GM12865 (cell line): ENCODE results near the gene RPS6KA2.

Source experiments
- DNase-seq: peaks from one replicate; pipeline ENCODE4 v3.0.0; 2010; ENCODE audit warnings: low read depth
- H3K4me3 ChIP-seq: 2 replicates; pipeline ENCODE4 v1.5.1; 2011; ENCODE audit warnings: mild to moderate bottlenecking, low read depth, low read length, control low read depth
- CTCF ChIP-seq: IDR thresholded peaks from 2 replicates; pipeline ENCODE4 v1.5.1; 2011; ENCODE audit warnings: low read length, control low read depth, low read depth, inconsistent platforms; ENCODE audit not compliant: insufficient read depth; ENCODE audit errors: missing control alignments

RPS6KA2 gene

GRCh38 chr6:166618251-166618650 lies 8.8 kb downstream of the RPS6KA2 start:
- TF ChIP-seq CTCF: no peak
- no peak for DNase-seq
- no peak overlapping the region for H3K4me3 ChIP-seq

GRCh38 chr6:166617359-166617758 lies 9.7 kb downstream of the RPS6KA2 start:
- H3K4me3 ChIP-seq: no peak overlapping the region
- TF ChIP-seq CTCF: no peak
- no peak for DNase-seq

DNA sequence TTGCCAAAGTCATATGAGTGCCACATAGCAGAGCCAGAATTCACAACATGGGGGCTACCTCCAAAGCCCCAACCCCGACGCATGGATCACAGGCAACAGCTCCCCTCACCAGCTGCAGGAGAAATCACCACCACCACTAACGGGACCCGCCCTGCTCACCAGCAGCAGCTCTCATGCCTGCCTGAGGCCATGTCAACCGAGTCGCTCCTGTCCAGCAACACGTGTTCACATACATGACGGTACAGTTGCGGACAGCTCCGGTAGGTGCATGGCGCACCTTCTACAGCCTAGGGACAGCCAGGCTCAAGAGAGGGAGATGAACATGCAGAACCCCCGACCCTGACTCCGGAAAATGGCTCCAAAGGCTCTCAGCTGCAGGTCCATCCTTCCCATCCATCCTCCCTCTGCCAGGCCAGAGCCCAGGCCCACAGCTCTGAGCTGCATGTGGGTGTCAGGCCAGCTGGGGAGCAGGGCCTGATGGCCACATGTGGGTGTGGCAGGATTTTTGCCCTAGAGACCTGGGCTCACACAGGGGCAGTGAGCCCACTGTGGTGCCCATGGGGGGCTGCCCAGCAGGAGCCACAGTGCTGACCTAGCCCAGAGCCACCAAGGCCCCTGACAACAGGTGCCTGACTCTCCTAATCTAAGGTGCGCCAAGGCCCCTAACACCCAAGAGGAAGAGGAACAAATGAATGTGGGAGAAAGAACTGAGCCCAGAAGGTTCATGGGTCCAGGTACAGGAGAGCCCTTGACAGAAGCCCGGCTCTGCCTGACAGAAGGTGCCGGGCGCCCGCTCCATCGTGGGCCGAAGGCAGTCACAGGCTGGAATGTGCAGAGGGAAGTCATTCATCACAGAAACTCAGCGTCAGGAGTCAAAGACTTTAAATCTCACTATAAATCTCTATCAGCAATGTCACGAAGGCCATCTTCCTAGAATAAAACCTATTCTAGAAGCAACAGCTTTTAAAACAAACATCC lies 10.5 kb downstream of the RPS6KA2 start:
- no peak for TF ChIP-seq CTCF
- no peak for DNase-seq

DNA sequence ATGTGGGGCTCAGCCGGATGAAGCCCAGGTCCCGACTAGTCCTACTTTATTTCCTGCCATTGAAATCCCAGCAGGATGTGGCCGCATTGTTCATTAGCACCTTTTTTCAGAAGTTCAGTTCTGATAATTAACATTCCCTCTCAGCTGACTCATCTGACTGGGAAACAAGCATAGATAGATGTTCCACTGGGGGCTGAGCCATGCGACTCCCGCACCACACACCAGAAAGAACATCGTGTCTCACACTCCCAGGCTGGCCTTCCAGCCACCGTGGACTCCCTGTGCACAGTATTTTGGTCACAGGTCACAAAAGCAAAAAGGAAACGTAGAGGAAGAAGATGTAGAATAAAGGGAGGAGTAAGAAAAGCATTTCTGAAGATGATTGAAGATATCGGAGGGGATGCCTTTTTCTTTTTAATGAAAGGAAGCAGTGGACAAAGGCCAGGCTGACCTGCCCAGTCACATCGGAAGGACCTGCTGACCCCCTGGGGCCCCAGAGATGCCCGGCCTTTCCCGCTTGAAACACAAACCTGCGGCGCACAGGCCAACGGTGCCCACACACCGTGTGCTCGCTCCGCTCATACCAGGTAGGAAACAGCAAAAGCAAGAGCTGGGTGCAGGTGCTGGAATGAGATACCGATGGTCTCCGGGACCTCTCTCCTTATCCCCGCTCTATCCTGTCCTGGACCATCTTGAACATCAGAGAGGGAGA lies 11.8 kb downstream of the RPS6KA2 start:
- DNase-seq: no peak
- TF ChIP-seq CTCF: no peak
- H3K4me3 ChIP-seq: no peak overlapping the region

More for the DNA sequence above, 10.5 kb downstream of the RPS6KA2 start:
- H3K4me3 ChIP-seq: no peak overlapping the region

DNA sequence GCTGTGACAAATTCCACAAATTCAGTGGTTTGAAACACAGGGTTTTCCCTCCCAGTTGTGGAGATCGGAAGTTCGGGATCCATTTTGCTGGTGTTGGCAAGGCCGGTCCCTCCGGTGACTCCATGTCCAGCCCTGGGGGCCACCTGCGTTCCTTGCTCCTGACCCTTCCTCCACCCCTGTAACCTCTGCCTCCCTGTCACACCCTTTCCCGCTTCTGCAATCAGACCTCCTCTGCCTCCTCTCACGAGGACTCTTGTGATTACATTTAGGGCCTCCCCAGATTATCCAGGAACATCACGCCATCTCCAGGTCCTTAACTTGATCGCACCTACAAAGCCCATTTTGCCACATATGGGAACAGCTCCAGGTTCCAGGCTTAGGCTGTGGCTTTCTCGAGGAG lies 12.5 kb downstream of the RPS6KA2 start:
- H3K4me3 ChIP-seq: no peak overlapping the region
- no peak for DNase-seq
- no peak for TF ChIP-seq CTCF

GRCh38 chr6:166614171-166614583 lies 12.9 kb downstream of the RPS6KA2 start:
- H3K4me3 ChIP-seq: no peak overlapping the region
- TF ChIP-seq CTCF: no peak
- no peak for DNase-seq
